ENCODE measurements around the gene TUFT1. TPM values are rescaled to one million over a fixed set of nuclear protein-coding genes. Genes with fewer than 3 reads are reported as not detected.

TUFT1 gene
- total and polyA plus RNA-seq, 9 of the 15 experiments (the other 6 are each of a cell fraction or from before 2014, with no cell fraction given): 0.54 to 2.0 (median 1.7) TPM

DNA sequence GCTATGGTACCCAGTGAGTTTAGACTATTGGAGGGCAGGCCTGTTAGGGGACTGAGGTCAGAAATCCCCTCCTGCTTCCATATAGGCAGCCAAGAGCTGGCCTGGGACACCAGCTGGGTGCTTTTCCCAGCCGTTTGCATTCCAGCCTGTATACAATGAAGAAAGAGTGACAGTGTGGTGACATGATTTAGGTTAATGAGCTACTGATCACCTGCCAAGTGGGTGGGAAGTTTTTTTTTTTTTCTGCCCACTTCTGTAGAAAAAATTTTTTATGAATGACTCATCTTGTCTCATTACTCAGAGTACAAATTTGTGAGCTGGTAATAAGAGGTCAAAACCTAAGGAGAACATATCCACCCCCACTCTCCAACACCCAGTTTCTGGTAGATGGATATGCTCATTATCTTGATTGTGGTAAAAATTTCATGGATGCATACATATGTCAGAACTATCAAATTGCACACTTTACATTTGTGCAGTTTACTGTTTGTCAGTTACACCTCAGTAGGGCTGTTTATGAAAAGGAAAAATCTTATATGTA, 45.3 kb upstream of the TUFT1 start (continued):
- TF ChIP-seq ZNF133 (CRISPR knock-in tag; IDR thresholded peaks at IDR 0.05) (no peak), ZNF445 (CRISPR knock-in tag; IDR thresholded peaks at IDR 0.05; ENCODE audit: low read depth) (no peak), ZNF384 (IDR thresholded peaks at IDR 0.05; ENCODE audit: low read depth, low read length) (peak; percentile 98), PML (IDR thresholded peaks at IDR 0.05; ENCODE audit: low read length) (no peak), NCOA6 (IDR thresholded peaks at IDR 0.05) (no peak), HIVEP1 (CRISPR knock-in tag; IDR thresholded peaks at IDR 0.05) (no peak), FOXK2 (conservative IDR thresholded peaks at IDR 0.05 in 1 of 2, IDR thresholded peaks at IDR 0.05 in 1 of 2; ENCODE audit: low read depth in 2 of 2) (no peak; a peak in 1 of 4 replicates), GABPA (tag; conservative IDR thresholded peaks at IDR 0.05; ENCODE audit: low read depth) (no peak), SOX6 (IDR thresholded peaks at IDR 0.05) (peak; percentile 67), ILK (tag; IDR thresholded peaks at IDR 0.05; ENCODE audit: borderline replicate concordance, low read depth) (no peak)
- TF ChIP-seq, protein P1, sequence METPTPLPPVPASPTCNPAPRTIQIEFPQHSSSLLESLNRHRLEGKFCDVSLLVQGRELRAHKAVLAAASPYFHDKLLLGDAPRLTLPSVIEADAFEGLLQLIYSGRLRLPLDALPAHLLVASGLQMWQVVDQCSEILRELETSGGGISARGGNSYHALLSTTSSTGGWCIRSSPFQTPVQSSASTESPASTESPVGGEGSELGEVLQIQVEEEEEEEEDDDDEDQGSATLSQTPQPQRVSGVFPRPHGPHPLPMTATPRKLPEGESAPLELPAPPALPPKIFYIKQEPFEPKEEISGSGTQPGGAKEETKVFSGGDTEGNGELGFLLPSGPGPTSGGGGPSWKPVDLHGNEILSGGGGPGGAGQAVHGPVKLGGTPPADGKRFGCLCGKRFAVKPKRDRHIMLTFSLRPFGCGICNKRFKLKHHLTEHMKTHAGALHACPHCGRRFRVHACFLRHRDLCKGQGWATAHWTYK (CRISPR knock-in tag; IDR thresholded peaks at IDR 0.05): no peak
- TF ChIP-seq, protein P2, sequence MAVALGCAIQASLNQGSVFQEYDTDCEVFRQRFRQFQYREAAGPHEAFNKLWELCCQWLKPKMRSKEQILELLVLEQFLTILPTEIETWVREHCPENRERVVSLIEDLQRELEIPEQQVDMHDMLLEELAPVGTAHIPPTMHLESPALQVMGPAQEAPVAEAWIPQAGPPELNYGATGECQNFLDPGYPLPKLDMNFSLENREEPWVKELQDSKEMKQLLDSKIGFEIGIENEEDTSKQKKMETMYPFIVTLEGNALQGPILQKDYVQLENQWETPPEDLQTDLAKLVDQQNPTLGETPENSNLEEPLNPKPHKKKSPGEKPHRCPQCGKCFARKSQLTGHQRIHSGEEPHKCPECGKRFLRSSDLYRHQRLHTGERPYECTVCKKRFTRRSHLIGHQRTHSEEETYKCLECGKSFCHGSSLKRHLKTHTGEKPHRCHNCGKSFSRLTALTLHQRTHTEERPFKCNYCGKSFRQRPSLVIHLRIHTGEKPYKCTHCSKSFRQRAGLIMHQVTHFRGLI (CRISPR knock-in tag; IDR thresholded peaks at IDR 0.05): no peak
- TF ChIP-seq, protein P3, sequence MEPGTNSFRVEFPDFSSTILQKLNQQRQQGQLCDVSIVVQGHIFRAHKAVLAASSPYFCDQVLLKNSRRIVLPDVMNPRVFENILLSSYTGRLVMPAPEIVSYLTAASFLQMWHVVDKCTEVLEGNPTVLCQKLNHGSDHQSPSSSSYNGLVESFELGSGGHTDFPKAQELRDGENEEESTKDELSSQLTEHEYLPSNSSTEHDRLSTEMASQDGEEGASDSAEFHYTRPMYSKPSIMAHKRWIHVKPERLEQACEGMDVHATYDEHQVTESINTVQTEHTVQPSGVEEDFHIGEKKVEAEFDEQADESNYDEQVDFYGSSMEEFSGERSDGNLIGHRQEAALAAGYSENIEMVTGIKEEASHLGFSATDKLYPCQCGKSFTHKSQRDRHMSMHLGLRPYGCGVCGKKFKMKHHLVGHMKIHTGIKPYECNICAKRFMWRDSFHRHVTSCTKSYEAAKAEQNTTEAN (CRISPR knock-in tag; IDR thresholded peaks at IDR 0.05): no peak
- TF ChIP-seq, protein P4, sequence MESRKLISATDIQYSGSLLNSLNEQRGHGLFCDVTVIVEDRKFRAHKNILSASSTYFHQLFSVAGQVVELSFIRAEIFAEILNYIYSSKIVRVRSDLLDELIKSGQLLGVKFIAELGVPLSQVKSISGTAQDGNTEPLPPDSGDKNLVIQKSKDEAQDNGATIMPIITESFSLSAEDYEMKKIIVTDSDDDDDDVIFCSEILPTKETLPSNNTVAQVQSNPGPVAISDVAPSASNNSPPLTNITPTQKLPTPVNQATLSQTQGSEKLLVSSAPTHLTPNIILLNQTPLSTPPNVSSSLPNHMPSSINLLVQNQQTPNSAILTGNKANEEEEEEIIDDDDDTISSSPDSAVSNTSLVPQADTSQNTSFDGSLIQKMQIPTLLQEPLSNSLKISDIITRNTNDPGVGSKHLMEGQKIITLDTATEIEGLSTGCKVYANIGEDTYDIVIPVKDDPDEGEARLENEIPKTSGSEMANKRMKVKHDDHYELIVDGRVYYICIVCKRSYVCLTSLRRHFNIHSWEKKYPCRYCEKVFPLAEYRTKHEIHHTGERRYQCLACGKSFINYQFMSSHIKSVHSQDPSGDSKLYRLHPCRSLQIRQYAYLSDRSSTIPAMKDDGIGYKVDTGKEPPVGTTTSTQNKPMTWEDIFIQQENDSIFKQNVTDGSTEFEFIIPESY (CRISPR knock-in tag; IDR thresholded peaks at IDR 0.05): no peak

Data from K562 (cell line).